KMS-11 (cell line): ENCODE measurements around the gene RHBDF1.

ENCODE experiments used
- H2AFZ ChIP-seq: fragments of 200-600 bp; sonication (generic); 2 replicates; pipeline ENCODE4 v1.6.1; 2016; ENCODE audit warnings: antibody characterized with exemption, mixed run types, low read depth
- H3K27ac ChIP-seq: fragments of 200-600 bp; sonication (generic); 2 replicates; pipeline ENCODE4 v1.6.1; 2016; ENCODE audit warnings: mild to moderate bottlenecking, mixed run types
- H3K27me3 ChIP-seq: fragments of 200-600 bp; sonication (generic); 2 replicates; pipeline ENCODE4 v1.6.1; 2017; ENCODE audit warnings: mild to moderate bottlenecking, low read depth, mixed run types, moderate library complexity; ENCODE audit not compliant: insufficient read depth
- H3K36me3 ChIP-seq: fragments of 200-600 bp; sonication (generic); 2 replicates; pipeline ENCODE4 v1.6.1; 2017; ENCODE audit warnings: mild to moderate bottlenecking, mixed run types; ENCODE audit not compliant: insufficient read depth
- H3K4me1 ChIP-seq: fragments of 200-600 bp; sonication (generic); 2 replicates; pipeline ENCODE4 v1.6.1; 2016; ENCODE audit warnings: mild to moderate bottlenecking, low read depth, mixed run types; ENCODE audit not compliant: poor library complexity, severe bottlenecking
- H3K4me2 ChIP-seq: fragments of 200-600 bp; sonication (generic); 2 replicates; pipeline ENCODE4 v1.7.0; 2016; ENCODE audit warnings: mild to moderate bottlenecking, mixed run types
- H3K4me3 ChIP-seq: fragments of 200-600 bp; sonication (generic); IDR thresholded peaks from 2 replicates; pipeline ENCODE4 v1.6.1; 2017; ENCODE audit warnings: low read depth, low read length, mixed read lengths; ENCODE audit not compliant: insufficient read depth
- H3K79me2 ChIP-seq: fragments of 200-600 bp; sonication (generic); 2 replicates; pipeline ENCODE4 v1.6.1; 2016; ENCODE audit warnings: low read depth, mixed run types; ENCODE audit not compliant: insufficient read depth
- H3K9ac ChIP-seq: fragments of 200-600 bp; sonication (generic); 2 replicates; pipeline ENCODE4 v1.6.1; 2016; ENCODE audit warnings: mild to moderate bottlenecking, mixed run types
- H4K20me1 ChIP-seq: fragments of 200-600 bp; sonication (generic); 2 replicates; pipeline ENCODE4 v1.6.1; 2016; ENCODE audit warnings: mild to moderate bottlenecking, mixed run types; ENCODE audit not compliant: insufficient read depth
- CTCF ChIP-seq: fragments of 200-600 bp; sonication (generic); conservative IDR thresholded peaks from 2 replicates; pipeline ENCODE4 v1.6.1; 2017; ENCODE audit warnings: low read depth, mild to moderate bottlenecking, antibody characterized with exemption, low read length, moderate library complexity, mixed read lengths

Gene RHBDF1

GRCh38 chr16:74051-74746 lies 1.8 kb upstream of the RHBDF1 start:
- H3K4me3 ChIP-seq, result no peak overlapping the region
- no peaks in the 10 kb centered on the region for H3K36me3 ChIP-seq
- no peak for TF ChIP-seq CTCF
- H3K27ac ChIP-seq, result no peak overlapping the region
- no peak overlapping the region for H2AFZ ChIP-seq
- H3K79me2 ChIP-seq, result no peaks in the 10 kb centered on the region
- H3K4me2 ChIP-seq, result no peak overlapping the region
- peaks cover 39% of the 10 kb centered on the region for H3K4me1 ChIP-seq
- no peak overlapping the region for H3K9ac ChIP-seq
- H3K27me3 ChIP-seq, result peaks cover 20% of the 10 kb centered on the region
- no peaks in the 10 kb centered on the region for H4K20me1 ChIP-seq

- no peak overlapping the region for H3K4me3 ChIP-seq
- no peak overlapping the region for H3K27ac ChIP-seq
- peak overlapping the region; percentile 54; the same call in 1 of the 2 replicates for H3K4me2 ChIP-seq
- peaks cover 20% of the 10 kb centered on the region for H3K27me3 ChIP-seq
- no peaks in the 10 kb centered on the region for H3K79me2 ChIP-seq
- TF ChIP-seq CTCF, result no peak
- no peak overlapping the region for H3K9ac ChIP-seq
- no peak overlapping the region for H2AFZ ChIP-seq
- peaks cover 23% of the 10 kb centered on the region for H3K4me1 ChIP-seq
- no peaks in the 10 kb centered on the region for H3K36me3 ChIP-seq
- no peaks in the 10 kb centered on the region for H4K20me1 ChIP-seq
Observed at GRCh38 chr16:71540-72401, 660 bp downstream of the RHBDF1 start.

DNA sequence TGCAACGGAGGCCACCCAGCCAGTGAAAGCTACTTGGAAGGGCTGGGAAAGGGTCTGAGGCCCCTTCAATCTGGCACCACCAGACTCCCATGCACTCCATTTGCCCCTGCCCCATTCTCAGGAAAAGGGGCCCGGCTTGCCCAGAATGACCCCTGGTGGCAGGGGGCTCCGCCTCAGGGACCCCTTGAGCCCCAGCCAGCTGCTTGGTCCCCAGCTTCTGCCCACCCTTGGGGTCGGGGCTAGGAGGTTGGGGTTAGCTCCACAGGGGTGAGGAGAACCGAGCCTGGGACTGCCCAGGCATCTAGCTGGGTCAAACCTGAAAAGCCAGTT lies 1.3 kb downstream of the RHBDF1 start:
- H3K27ac ChIP-seq, result no peak overlapping the region
- no peak overlapping the region for H3K9ac ChIP-seq
- no peak overlapping the region for H3K4me3 ChIP-seq
- no peaks in the 10 kb centered on the region for H3K79me2 ChIP-seq
- no peaks in the 10 kb centered on the region for H4K20me1 ChIP-seq
- no peaks in the 10 kb centered on the region for H3K36me3 ChIP-seq
- no peak for TF ChIP-seq CTCF
- H3K27me3 ChIP-seq, result peaks cover 20% of the 10 kb centered on the region
- no peak overlapping the region for H2AFZ ChIP-seq
- H3K4me1 ChIP-seq, result peaks cover 17% of the 10 kb centered on the region
- H3K4me2 ChIP-seq, result no peak overlapping the region

- H3K36me3 ChIP-seq, result no peaks in the 10 kb centered on the region
Observed at GRCh38 chr16:69181-69580, 3.2 kb downstream of the RHBDF1 start.

More at GRCh38 chr16:69181-69580, 3.2 kb downstream of the RHBDF1 start:
- TF ChIP-seq CTCF, result no peak
- H2AFZ ChIP-seq, result no peak overlapping the region
- no peaks in the 10 kb centered on the region for H4K20me1 ChIP-seq
- no peaks in the 10 kb centered on the region for H3K79me2 ChIP-seq
- H3K4me2 ChIP-seq, result no peak overlapping the region
- H3K9ac ChIP-seq, result no peak overlapping the region
- no peak overlapping the region for H3K4me3 ChIP-seq
- no peak overlapping the region for H3K27ac ChIP-seq
- peaks cover 20% of the 10 kb centered on the region for H3K4me1 ChIP-seq
- H3K27me3 ChIP-seq, result peaks cover 20% of the 10 kb centered on the region
